ENCODE results near the gene ARL3. TPM values are rescaled to one million over a fixed set of nuclear protein-coding genes. Genes with fewer than 3 reads are reported as not detected.

Gene ARL3
- total RNA-seq, 1 donor from 2014 or later, result 18.2 TPM

- no peak for DNase-seq (ENCODE audit: low read depth)
- Histone ChIP-seq H3K9me3 (ENCODE audit: insufficient read depth, low read depth, low read length) (no peaks in the 10 kb centered on the region), H3K9ac (ENCODE audit: low read length) (no peak overlapping the region), H3K27ac (ENCODE audit: low read depth, low read length) (no peak overlapping the region), H2AFZ (ENCODE audit: low read depth, low read length) (no peak overlapping the region), H4K20me1 (ENCODE audit: insufficient read depth, low read length) (no peaks in the 10 kb centered on the region), H3K4me2 (ENCODE audit: low read length) (no peak overlapping the region), H3K79me2 (ENCODE audit: insufficient read depth, low read length) (no peaks in the 10 kb centered on the region), H3K27me3 (ENCODE audit: insufficient read depth, low read length) (no peaks in the 10 kb centered on the region), H3K4me3 (ENCODE audit: insufficient read depth, low read depth, low read length) (no peak overlapping the region), H3K36me3 (ENCODE audit: insufficient read depth, low read length) (no peaks in the 10 kb centered on the region), H3K4me1 (ENCODE audit: insufficient read depth, low read length) (peaks cover 26% of the 10 kb centered on the region)
- Mint-ChIP-seq H3K27me3 (ENCODE audit: low read depth, unreplicated experiment) (no peaks in the 10 kb centered on the region), H3K9me3 (ENCODE audit: unreplicated experiment) (no peaks in the 10 kb centered on the region), H3K27ac (ENCODE audit: unreplicated experiment) (no peak overlapping the region), H3K4me1 (ENCODE audit: low read depth, unreplicated experiment) (peaks cover 42% of the 10 kb centered on the region), H3K36me3 (ENCODE audit: low read depth, unreplicated experiment) (no peaks in the 10 kb centered on the region), H3K4me3 (ENCODE audit: unreplicated experiment) (no peak overlapping the region)
- no peak for TF ChIP-seq CTCF (IDR thresholded peaks at IDR 0.05; ENCODE audit: insufficient read depth, low read depth, low read length)
- no peak for TF ChIP-seq EZH2 (IDR thresholded peaks at IDR 0.05; ENCODE audit: insufficient read depth, low read length)
- no peak for FAIRE-seq
These were observed 78.8 kb downstream of the ARL3 start for GRCh38 chr10:102635377-102635776.

GRCh38 chr10:102634686-102635085 is 79.5 kb downstream of the ARL3 start:
- H3K9me3 ChIP-seq (ENCODE audit: insufficient read depth, low read depth, low read length), result no peaks in the 10 kb centered on the region
- no peaks in the 10 kb centered on the region for H3K79me2 ChIP-seq (ENCODE audit: insufficient read depth, low read length)
- no peak for TF ChIP-seq CTCF (IDR thresholded peaks at IDR 0.05; ENCODE audit: insufficient read depth, low read depth, low read length)
- no peaks in the 10 kb centered on the region for H3K36me3 Mint-ChIP-seq (ENCODE audit: low read depth, unreplicated experiment)
- H3K27ac Mint-ChIP-seq (ENCODE audit: unreplicated experiment), result no peak overlapping the region
- no peak overlapping the region for H3K4me3 ChIP-seq (ENCODE audit: insufficient read depth, low read depth, low read length)
- DNase-seq (ENCODE audit: low read depth) (no peak), FAIRE-seq (no peak)
- no peaks in the 10 kb centered on the region for H3K27me3 ChIP-seq (ENCODE audit: insufficient read depth, low read length)
- H3K36me3 ChIP-seq (ENCODE audit: insufficient read depth, low read length), result no peaks in the 10 kb centered on the region
- peaks cover 49% of the 10 kb centered on the region for H3K4me1 Mint-ChIP-seq (ENCODE audit: low read depth, unreplicated experiment)
- H3K4me1 ChIP-seq (ENCODE audit: insufficient read depth, low read length), result peaks cover 33% of the 10 kb centered on the region
- no peaks in the 10 kb centered on the region for H4K20me1 ChIP-seq (ENCODE audit: insufficient read depth, low read length)
- no peak overlapping the region for H3K27ac ChIP-seq (ENCODE audit: low read depth, low read length)
- H3K27me3 Mint-ChIP-seq (ENCODE audit: low read depth, unreplicated experiment), result no peaks in the 10 kb centered on the region
- H3K9ac ChIP-seq (ENCODE audit: low read length), result no peak overlapping the region
- H3K9me3 Mint-ChIP-seq (ENCODE audit: unreplicated experiment), result no peaks in the 10 kb centered on the region
- H2AFZ ChIP-seq (ENCODE audit: low read depth, low read length), result no peak overlapping the region
- H3K4me2 ChIP-seq (ENCODE audit: low read length), result peak overlapping the region; percentile 13
- peak overlapping the region; percentile 60 for H3K4me3 Mint-ChIP-seq (ENCODE audit: unreplicated experiment)

- no peaks in the 10 kb centered on the region for H3K27me3 Mint-ChIP-seq (ENCODE audit: low read depth, unreplicated experiment)
- peaks cover 57% of the 10 kb centered on the region for H3K4me1 Mint-ChIP-seq (ENCODE audit: low read depth, unreplicated experiment)
- no peaks in the 10 kb centered on the region for H3K36me3 Mint-ChIP-seq (ENCODE audit: low read depth, unreplicated experiment)
- TF ChIP-seq CTCF (IDR thresholded peaks at IDR 0.05; ENCODE audit: insufficient read depth, low read depth, low read length) (no peak), EZH2 (IDR thresholded peaks at IDR 0.05; ENCODE audit: insufficient read depth, low read length) (no peak)
- no peak overlapping the region for H3K4me3 ChIP-seq (ENCODE audit: insufficient read depth, low read depth, low read length)
- no peaks in the 10 kb centered on the region for H3K36me3 ChIP-seq (ENCODE audit: insufficient read depth, low read length)
- no peaks in the 10 kb centered on the region for H3K27me3 ChIP-seq (ENCODE audit: insufficient read depth, low read length)
- H3K9me3 ChIP-seq (ENCODE audit: insufficient read depth, low read depth, low read length), result no peaks in the 10 kb centered on the region
- no peak for DNase-seq (ENCODE audit: low read depth)
- peak overlapping the region; percentile 64 for H3K4me2 ChIP-seq (ENCODE audit: low read length)
- no peak overlapping the region for H2AFZ ChIP-seq (ENCODE audit: low read depth, low read length)
- no peaks in the 10 kb centered on the region for H3K79me2 ChIP-seq (ENCODE audit: insufficient read depth, low read length)
- H3K9me3 Mint-ChIP-seq (ENCODE audit: unreplicated experiment), result no peaks in the 10 kb centered on the region
- H3K9ac ChIP-seq (ENCODE audit: low read length), result peak overlapping the region; percentile 3
- no peak overlapping the region for H3K27ac Mint-ChIP-seq (ENCODE audit: unreplicated experiment)
- no peak overlapping the region for H3K4me3 Mint-ChIP-seq (ENCODE audit: unreplicated experiment)
- H3K4me1 ChIP-seq (ENCODE audit: insufficient read depth, low read length), result peaks cover 41% of the 10 kb centered on the region
- FAIRE-seq, result no peak
- H4K20me1 ChIP-seq (ENCODE audit: insufficient read depth, low read length), result no peaks in the 10 kb centered on the region
- peak overlapping the region; percentile 48 for H3K27ac ChIP-seq (ENCODE audit: low read depth, low read length)
These were observed 80.3 kb downstream of the ARL3 start for GRCh38 chr10:102633848-102634247.

All from astrocyte (in vitro differentiated cells and primary cell).